Brain microvascular endothelial cell (primary cell): ENCODE measurements around the gene CBFB.

Experiments used
- DNase-seq: peaks from one replicate; pipeline ENCODE4 v3.0.0-alpha.2; 2020
- H3K27ac ChIP-seq: fragments of 250-450 bp; sonication (Bioruptor Pico); 2 replicates; pipeline ENCODE4 v1.5.1; 2020; ENCODE audit warnings: mild to moderate bottlenecking, moderate library complexity
- H3K27me3 ChIP-seq: fragments of 250-450 bp; sonication (Bioruptor Pico); replicated peaks from 2 replicates; pipeline ENCODE4 v1.5.1; 2020; ENCODE audit warnings: mild to moderate bottlenecking
- H3K36me3 ChIP-seq: fragments of 250-450 bp; sonication (Bioruptor Pico); replicated peaks from 2 replicates; pipeline ENCODE4 v1.5.1; 2020; ENCODE audit warnings: mild to moderate bottlenecking
- H3K4me3 ChIP-seq: 2 replicates; pipeline ENCODE4 v1.5.1; 2011; ENCODE audit warnings: low read depth, mild to moderate bottlenecking, control low read depth, low read length, moderate library complexity
- CTCF ChIP-seq: IDR thresholded peaks from 2 replicates; pipeline ENCODE4 v1.5.1; 2011; ENCODE audit warnings: low read depth, mild to moderate bottlenecking, moderate library complexity, low read length, control low read depth, inconsistent platforms; ENCODE audit errors: missing control alignments
- in situ Hi-C: cut with HindIII; loops from 2 replicates; pipeline ENCODE4 v1.10.0; 2017; ENCODE audit warnings: low sequenced_read_pairs, low pct_ligation_motif_present

The CBFB gene

GRCh38 chr16:67017810-67018488 lies 11.0 kb upstream of the CBFB start:
- H3K4me3 ChIP-seq: no peak overlapping the region
- in situ Hi-C loops: no loop called here
- TF ChIP-seq CTCF: peak; percentile 87

GRCh38 chr16:67019171-67019570 lies 9.8 kb upstream of the CBFB start:
- in situ Hi-C loops: no loop called here
- no peaks in the 10 kb centered on the region for H3K27me3 ChIP-seq
- DNase-seq: no peak
- H3K4me3 ChIP-seq: no peak overlapping the region
- TF ChIP-seq CTCF: no peak
- H3K27ac ChIP-seq: no peak overlapping the region
- no peaks in the 10 kb centered on the region for H3K36me3 ChIP-seq

More at GRCh38 chr16:67017810-67018488, 11.0 kb upstream of the CBFB start:
- Histone ChIP-seq H3K27ac (no peak overlapping the region), H3K27me3 (no peaks in the 10 kb centered on the region), H3K36me3 (no peaks in the 10 kb centered on the region)
- peak; percentile 93 for DNase-seq

GRCh38 chr16:67021321-67021720 lies 7.6 kb upstream of the CBFB start:
- H3K27ac ChIP-seq: no peak overlapping the region
- no peaks in the 10 kb centered on the region for H3K36me3 ChIP-seq
- no peak for DNase-seq
- no peak overlapping the region for H3K4me3 ChIP-seq
- H3K27me3 ChIP-seq: no peaks in the 10 kb centered on the region
- TF ChIP-seq CTCF: no peak
- in situ Hi-C loops: no loop called here

GRCh38 chr16:67022531-67023214 lies 6.3 kb upstream of the CBFB start:
- Histone ChIP-seq H3K36me3 (no peaks in the 10 kb centered on the region), H3K27ac (no peak overlapping the region), H3K4me3 (no peak overlapping the region), H3K27me3 (no peaks in the 10 kb centered on the region)
- DNase-seq: peak; percentile 20
- in situ Hi-C loops: no loop called here
- TF ChIP-seq CTCF: no peak

GRCh38 chr16:67023689-67024088 lies 5.3 kb upstream of the CBFB start:
- DNase-seq: no peak

More at GRCh38 chr16:67023689-67024088, 5.3 kb upstream of the CBFB start:
- TF ChIP-seq CTCF: no peak
- H3K36me3 ChIP-seq: no peaks in the 10 kb centered on the region
- no peak overlapping the region for H3K4me3 ChIP-seq
- no peak overlapping the region for H3K27ac ChIP-seq
- no peaks in the 10 kb centered on the region for H3K27me3 ChIP-seq
- in situ Hi-C loops: no loop called here
